Measurements from ENCODE around the gene RTN4RL1. TPM values are rescaled to one million over a fixed set of nuclear protein-coding genes. Genes with fewer than 3 reads are reported as not detected.
A peak's percentile ranks its signal among the peaks of the same experiment; 100 is the strongest.

RTN4RL1 gene
- total RNA-seq, 1 donor from 2014 or later = 4.0 TPM

GRCh38 chr17:2054512-2055291 lies 29.6 kb upstream of the RTN4RL1 start, which contains the start of gene HIC1:
Gene HIC1, plus strand, starts transcription at chr17:2055103. Its CDS starts 1,588 bp downstream, at chr17:2056691.
- DNase-seq = peak; percentile 83
- H3K27ac ChIP-seq (replicated peaks) = peak within 1 kb of the TSS; percentile 96
- peak; percentile 98 for TF ChIP-seq CTCF (IDR thresholded peaks at IDR 0.05; ENCODE audit: borderline replicate concordance)
- peaks cover 78% of the 10 kb centered on the region for H3K4me1 ChIP-seq
- no peaks in the 10 kb centered on the region for H3K9me3 ChIP-seq (replicated peaks)
- intact Hi-C loops (cut with micrococcal nuclease) = loop anchor here (2.0 kb wide), 1 partner anchor 186 kb away; no protein-coding TSS in a partner anchor
- peak within 1 kb of the TSS; percentile 84 for H3K4me3 ChIP-seq
- H3K27me3 ChIP-seq (ENCODE audit: low read depth) = peaks cover 85% of the 10 kb centered on the region
- H3K36me3 ChIP-seq = peaks cover 26% of the 10 kb centered on the region

GRCh38 chr17:2054262-2054511 lies 29.1 kb upstream of the RTN4RL1 start:
- H3K9me3 ChIP-seq (replicated peaks) = no peaks in the 10 kb centered on the region
- peak overlapping the region; percentile 96 for H3K27ac ChIP-seq (replicated peaks)
- intact Hi-C loops (cut with micrococcal nuclease) = loop anchor here (2.0 kb wide), 1 partner anchor 187 kb away; no protein-coding TSS in a partner anchor
- DNase-seq = no peak
- peaks cover 80% of the 10 kb centered on the region for H3K27me3 ChIP-seq (ENCODE audit: low read depth)
- H3K36me3 ChIP-seq = peaks cover 20% of the 10 kb centered on the region
- TF ChIP-seq CTCF (IDR thresholded peaks at IDR 0.05; ENCODE audit: borderline replicate concordance) = no peak
- H3K4me1 ChIP-seq = peaks cover 78% of the 10 kb centered on the region
- peak overlapping the region; percentile 84 for H3K4me3 ChIP-seq

GRCh38 chr17:2053380-2054261 lies 28.5 kb upstream of the RTN4RL1 start:
- H3K27me3 ChIP-seq (ENCODE audit: low read depth) = peaks cover 74% of the 10 kb centered on the region
- DNase-seq = peak; percentile 78
- intact Hi-C loops (cut with micrococcal nuclease) = loop anchor here (2.0 kb wide), 1 partner anchor 187 kb away; no protein-coding TSS in a partner anchor

DNA sequence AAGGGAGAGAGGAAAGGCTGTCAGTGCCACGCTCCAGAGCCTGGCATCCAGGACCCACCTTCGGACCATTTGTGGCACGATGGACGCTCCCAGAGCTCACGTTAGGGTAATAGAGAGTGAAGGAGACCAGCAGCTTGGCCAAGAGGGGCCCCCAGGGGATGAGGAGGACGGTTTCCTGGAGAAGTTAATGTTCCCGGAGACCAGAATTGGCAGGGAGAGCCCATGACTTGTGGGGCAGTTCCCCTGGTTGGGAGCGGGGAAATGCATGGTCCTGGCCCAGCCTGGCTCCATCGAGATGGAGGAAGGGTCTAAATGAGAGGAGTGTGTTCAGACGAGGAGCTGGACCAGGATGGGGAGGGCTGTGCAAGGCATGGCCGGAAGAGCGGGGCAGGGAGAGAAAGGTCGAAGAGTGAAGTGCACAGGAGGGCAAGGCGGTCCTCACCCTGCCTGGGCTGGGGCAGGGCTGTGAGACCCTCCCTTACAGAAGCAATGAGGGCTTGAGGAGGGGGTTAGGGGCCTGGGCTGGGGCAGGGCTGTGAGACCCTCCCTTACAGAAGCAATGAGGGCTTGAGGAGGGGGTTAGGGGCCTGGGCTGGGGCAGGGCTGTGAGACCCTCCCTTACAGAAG lies 26.9 kb upstream of the RTN4RL1 start:
- TF ChIP-seq CTCF (IDR thresholded peaks at IDR 0.05; ENCODE audit: borderline replicate concordance) = no peak
- Histone ChIP-seq H3K9me3 (replicated peaks) (no peaks in the 10 kb centered on the region), H3K27me3 (ENCODE audit: low read depth) (peaks cover 58% of the 10 kb centered on the region), H3K36me3 (no peaks in the 10 kb centered on the region), H3K27ac (replicated peaks) (no peak overlapping the region), H3K4me3 (no peak overlapping the region), H3K4me1 (peaks cover 63% of the 10 kb centered on the region)
- no peak for DNase-seq
- intact Hi-C loops (cut with micrococcal nuclease) = no loop called here

More at GRCh38 chr17:2053380-2054261, 28.5 kb upstream of the RTN4RL1 start:
- H3K27ac ChIP-seq (replicated peaks) = peak overlapping the region; percentile 96
- H3K9me3 ChIP-seq (replicated peaks) = no peaks in the 10 kb centered on the region
- peaks cover 16% of the 10 kb centered on the region for H3K36me3 ChIP-seq
- peak; percentile 78 for TF ChIP-seq CTCF (IDR thresholded peaks at IDR 0.05; ENCODE audit: borderline replicate concordance)
- H3K4me3 ChIP-seq = peak overlapping the region; percentile 84
- H3K4me1 ChIP-seq = peaks cover 78% of the 10 kb centered on the region
